Measurements from ENCODE around the gene SAMD7. TPM values are rescaled to one million over a fixed set of nuclear protein-coding genes. Genes with fewer than 3 reads are reported as not detected.
A peak's percentile ranks its signal among the peaks of the same experiment; 100 is the strongest.

The SAMD7 gene
- total RNA-seq, 2 experiments from 2014 or later, result 0.93 to 1.1 TPM

DNA sequence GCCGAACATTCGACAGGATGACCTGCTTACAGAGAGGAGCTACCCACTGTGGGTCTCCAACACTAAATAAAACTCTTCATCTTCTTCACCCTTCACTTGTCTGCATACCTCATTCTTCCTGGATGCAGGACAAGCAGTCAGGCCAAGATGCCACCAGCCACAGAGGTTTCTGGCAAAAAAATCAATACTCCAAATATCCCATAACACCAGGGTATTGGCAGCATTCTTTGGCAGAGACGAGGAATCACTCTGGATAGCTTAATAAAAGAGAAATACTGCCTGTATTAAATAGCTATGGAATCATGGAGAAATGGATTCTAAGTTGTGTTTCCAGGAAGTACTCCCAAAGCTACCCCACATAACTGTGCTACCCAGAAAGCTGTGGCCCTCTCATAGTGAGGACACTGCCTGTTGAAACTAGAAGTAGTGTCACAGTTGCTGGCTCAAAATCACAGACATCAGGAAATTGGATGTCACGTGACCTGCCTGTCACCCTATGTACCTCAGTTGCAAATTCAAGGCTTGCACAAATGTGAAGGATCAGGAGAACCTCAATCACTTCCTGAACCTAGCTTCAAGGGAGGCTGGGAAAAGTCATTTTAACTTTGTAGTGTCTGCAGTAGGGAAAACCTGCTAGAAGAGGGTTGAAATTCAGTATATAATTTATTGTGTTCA lies 30.7 kb upstream of the SAMD7 start:
- Histone ChIP-seq H3K4me1 (ENCODE audit: insufficient read depth, low read length, poor library complexity, severe bottlenecking) (peaks cover 7% of the 10 kb centered on the region), H3K36me3 (ENCODE audit: insufficient read depth, low read length) (no peaks in the 10 kb centered on the region; the same call in 1 of the 2 replicates), H3K4me3 (ENCODE audit: low read depth, low read length, poor library complexity, severe bottlenecking) (no peak overlapping the region), H3K9me3 (ENCODE audit: low read length) (peaks cover 16% of the 10 kb centered on the region; the same call in 1 of the 2 replicates), H3K9me2 (ENCODE audit: insufficient read depth, low read length) (no peaks in the 10 kb centered on the region), H2AFZ (ENCODE audit: low read length) (peak overlapping the region; percentile 53), H3K4me2 (ENCODE audit: low read length) (no peak overlapping the region), H3K27ac (ENCODE audit: low read depth, low read length, poor library complexity, severe bottlenecking) (no peak overlapping the region), H3K79me2 (ENCODE audit: insufficient read depth, low read depth, low read length) (no peaks in the 10 kb centered on the region), H4K20me1 (ENCODE audit: insufficient read depth, low read length) (no peaks in the 10 kb centered on the region)
- TF ChIP-seq EZH2phosphoT487 (IDR thresholded peaks at IDR 0.05; ENCODE audit: borderline replicate concordance, low read depth, low read length), result no peak
- TF ChIP-seq, protein P1, sequence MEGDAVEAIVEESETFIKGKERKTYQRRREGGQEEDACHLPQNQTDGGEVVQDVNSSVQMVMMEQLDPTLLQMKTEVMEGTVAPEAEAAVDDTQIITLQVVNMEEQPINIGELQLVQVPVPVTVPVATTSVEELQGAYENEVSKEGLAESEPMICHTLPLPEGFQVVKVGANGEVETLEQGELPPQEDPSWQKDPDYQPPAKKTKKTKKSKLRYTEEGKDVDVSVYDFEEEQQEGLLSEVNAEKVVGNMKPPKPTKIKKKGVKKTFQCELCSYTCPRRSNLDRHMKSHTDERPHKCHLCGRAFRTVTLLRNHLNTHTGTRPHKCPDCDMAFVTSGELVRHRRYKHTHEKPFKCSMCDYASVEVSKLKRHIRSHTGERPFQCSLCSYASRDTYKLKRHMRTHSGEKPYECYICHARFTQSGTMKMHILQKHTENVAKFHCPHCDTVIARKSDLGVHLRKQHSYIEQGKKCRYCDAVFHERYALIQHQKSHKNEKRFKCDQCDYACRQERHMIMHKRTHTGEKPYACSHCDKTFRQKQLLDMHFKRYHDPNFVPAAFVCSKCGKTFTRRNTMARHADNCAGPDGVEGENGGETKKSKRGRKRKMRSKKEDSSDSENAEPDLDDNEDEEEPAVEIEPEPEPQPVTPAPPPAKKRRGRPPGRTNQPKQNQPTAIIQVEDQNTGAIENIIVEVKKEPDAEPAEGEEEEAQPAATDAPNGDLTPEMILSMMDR (conservative IDR thresholded peaks at IDR 0.05; ENCODE audit: low read length), result no peak
- ChIA-PET POLR2A (interaction anchor here (0.5 to 2.3 kb wide), 9 partner anchors 10 to 145 kb away, joined by 3 to 10 read pairs (median 4); partner anchors contain the start of gene SAMD7), CTCF (ENCODE audit: unreplicated experiment) (no interaction called here)
- intact Hi-C loops (cut with micrococcal nuclease; ENCODE audit: unreplicated experiment), result no loop called here
- peak; percentile 16 for DNase-seq (ENCODE audit: low spot score)
- BruUV-seq (replicated peaks), result no TSS peak

GRCh38 chr3:169886671-169887070 lies 24.7 kb upstream of the SAMD7 start:
- DNase-seq (ENCODE audit: low spot score), result no peak
- 0 out of 2 replicates have a peak overlapping the region, but pooled peaks have one; percentile 6 for H3K4me2 ChIP-seq (ENCODE audit: low read length)
- H3K9me3 ChIP-seq (ENCODE audit: low read length), result no peaks in the 10 kb centered on the region
- peak overlapping the region; percentile 63; the same call in 1 of the 2 replicates for H2AFZ ChIP-seq (ENCODE audit: low read length)
- ChIA-PET CTCF (ENCODE audit: unreplicated experiment) (no interaction called here), POLR2A (interaction anchor here (0.6 to 2.4 kb wide), 6 partner anchors 12 to 160 kb away, joined by 3 to 5 read pairs (median 4); no protein-coding TSS in a partner anchor)
- no peaks in the 10 kb centered on the region for H4K20me1 ChIP-seq (ENCODE audit: insufficient read depth, low read length)
- H3K9me2 ChIP-seq (ENCODE audit: insufficient read depth, low read length), result no peaks in the 10 kb centered on the region
- no peaks in the 10 kb centered on the region for H3K36me3 ChIP-seq (ENCODE audit: insufficient read depth, low read length)
- no peak overlapping the region for H3K27ac ChIP-seq (ENCODE audit: low read depth, low read length, poor library complexity, severe bottlenecking)
- H3K79me2 ChIP-seq (ENCODE audit: insufficient read depth, low read depth, low read length), result no peaks in the 10 kb centered on the region
- H3K4me3 ChIP-seq (ENCODE audit: low read depth, low read length, poor library complexity, severe bottlenecking), result no peak overlapping the region
- H3K4me1 ChIP-seq (ENCODE audit: insufficient read depth, low read length, poor library complexity, severe bottlenecking), result no peaks in the 10 kb centered on the region
- no TSS peak for BruUV-seq (replicated peaks)
- TF ChIP-seq EZH2phosphoT487 (IDR thresholded peaks at IDR 0.05; ENCODE audit: borderline replicate concordance, low read depth, low read length), result no peak
- TF ChIP-seq, protein P1 (conservative IDR thresholded peaks at IDR 0.05; ENCODE audit: low read length), result no peak
- intact Hi-C loops (cut with micrococcal nuclease; ENCODE audit: unreplicated experiment), result no loop called here

- no TSS peak for BruUV-seq (replicated peaks)
- H3K36me3 ChIP-seq (ENCODE audit: insufficient read depth, low read length), result no peaks in the 10 kb centered on the region
- no peaks in the 10 kb centered on the region for H4K20me1 ChIP-seq (ENCODE audit: insufficient read depth, low read length)
- no peak overlapping the region for H2AFZ ChIP-seq (ENCODE audit: low read length)
- CTCF ChIA-PET (ENCODE audit: unreplicated experiment), result no interaction called here
- intact Hi-C loops (cut with micrococcal nuclease; ENCODE audit: unreplicated experiment), result no loop called here
- no peak for TF ChIP-seq EZH2phosphoT487 (IDR thresholded peaks at IDR 0.05; ENCODE audit: borderline replicate concordance, low read depth, low read length)
- TF ChIP-seq, protein P1 (conservative IDR thresholded peaks at IDR 0.05; ENCODE audit: low read length), result no peak
- no peaks in the 10 kb centered on the region for H3K9me2 ChIP-seq (ENCODE audit: insufficient read depth, low read length)
- H3K4me2 ChIP-seq (ENCODE audit: low read length), result no peak overlapping the region
- no peaks in the 10 kb centered on the region for H3K4me1 ChIP-seq (ENCODE audit: insufficient read depth, low read length, poor library complexity, severe bottlenecking)
- no peak for DNase-seq (ENCODE audit: low spot score)
- no peak overlapping the region for H3K27ac ChIP-seq (ENCODE audit: low read depth, low read length, poor library complexity, severe bottlenecking)
- POLR2A ChIA-PET, result interaction anchor here (0.7 to 1.5 kb wide), 6 partner anchors 8 to 119 kb away, joined by 3 to 10 read pairs (median 5); no protein-coding TSS in a partner anchor
- no peaks in the 10 kb centered on the region for H3K9me3 ChIP-seq (ENCODE audit: low read length)
- H3K4me3 ChIP-seq (ENCODE audit: low read depth, low read length, poor library complexity, severe bottlenecking), result no peak overlapping the region
- no peaks in the 10 kb centered on the region for H3K79me2 ChIP-seq (ENCODE audit: insufficient read depth, low read depth, low read length)
Measured at GRCh38 chr3:169891886-169892285, 19.5 kb upstream of the SAMD7 start.

Data from OCI-LY7 (cell line).